GM20431 (cell line): ENCODE results near the gene SSBP1.
"Not testable (repeated sequence)": the region's sequence is repeated elsewhere in the genome, so short reads cannot be mapped to it uniquely, and the experiment has no call there.

Experiments used
- in situ Hi-C: fragments of 300-500 bp; cut with MseI, MboI; formaldehyde crosslinking; loops from one replicate; pipeline ENCODE4 v1.15.0; 2020; ENCODE audit warnings: low sequenced_read_pairs; ENCODE audit not compliant: unreplicated experiment

Gene SSBP1

DNA sequence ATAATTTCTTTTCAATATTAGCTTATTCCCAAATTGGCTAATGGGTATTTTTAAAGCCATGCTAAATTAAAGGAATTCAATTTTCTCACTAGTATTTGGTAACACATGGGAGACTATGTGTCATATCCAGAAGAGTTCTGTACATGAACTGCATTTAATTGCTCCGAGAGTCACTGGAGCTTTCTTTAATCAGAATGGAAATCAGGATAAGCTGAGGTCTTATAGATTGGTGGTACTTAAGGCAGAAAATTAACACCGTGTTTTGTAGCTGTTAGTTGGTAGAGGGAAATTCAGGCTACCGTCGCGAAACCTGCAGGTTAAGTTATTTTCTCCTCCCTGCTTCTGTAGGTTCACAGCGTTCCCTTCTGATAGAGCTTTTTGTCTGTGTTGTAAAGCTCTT, 29.8 kb upstream of the SSBP1 start, which contains the start of gene WEE2:
WEE2 (plus strand) TSS at position 3 of the 400 bp plus-strand sequence. CDS start 406 bp downstream, outside the sequence.
- in situ Hi-C loops, result no loop called here

DNA sequence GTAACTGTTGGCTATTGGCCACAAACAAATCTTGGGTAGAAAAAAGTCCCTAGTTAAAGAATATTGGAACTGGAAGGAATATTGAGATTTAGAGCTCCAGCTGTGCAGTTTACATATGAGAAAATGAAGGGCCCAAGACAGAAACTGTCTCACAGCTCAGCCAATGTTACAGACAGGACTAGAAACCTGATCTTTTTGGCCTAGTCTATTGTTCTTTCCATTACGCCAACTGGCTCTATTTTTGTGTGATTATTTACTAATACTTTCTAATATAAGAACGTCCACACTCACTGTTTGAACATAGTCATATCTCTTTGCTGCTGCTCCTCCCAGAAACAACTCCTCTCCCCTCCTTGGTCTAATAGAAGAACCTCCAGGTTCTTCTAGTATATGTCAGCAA, 28.8 kb upstream of the SSBP1 start:
- in situ Hi-C loops, result no loop called here

DNA sequence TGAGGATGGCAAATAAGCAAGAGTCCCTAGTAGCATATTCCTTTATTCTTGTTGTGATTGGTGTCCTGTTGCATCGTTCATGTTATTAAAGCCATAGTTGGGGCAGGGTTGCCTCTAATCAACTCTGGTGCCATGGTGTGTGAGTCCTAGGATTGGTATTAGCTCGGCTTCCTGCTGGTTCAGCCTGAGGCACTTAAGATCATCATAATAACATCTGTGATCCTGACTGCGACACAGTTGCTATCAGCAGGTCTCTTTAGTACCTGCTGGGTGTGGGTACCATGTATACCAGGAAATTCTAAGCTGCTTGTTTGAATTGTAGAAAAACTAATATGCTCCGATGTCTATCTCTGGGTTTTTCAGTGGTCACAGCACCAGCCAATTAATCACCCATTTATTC, 28.4 kb upstream of the SSBP1 start:
- in situ Hi-C loops, result no loop called here

DNA sequence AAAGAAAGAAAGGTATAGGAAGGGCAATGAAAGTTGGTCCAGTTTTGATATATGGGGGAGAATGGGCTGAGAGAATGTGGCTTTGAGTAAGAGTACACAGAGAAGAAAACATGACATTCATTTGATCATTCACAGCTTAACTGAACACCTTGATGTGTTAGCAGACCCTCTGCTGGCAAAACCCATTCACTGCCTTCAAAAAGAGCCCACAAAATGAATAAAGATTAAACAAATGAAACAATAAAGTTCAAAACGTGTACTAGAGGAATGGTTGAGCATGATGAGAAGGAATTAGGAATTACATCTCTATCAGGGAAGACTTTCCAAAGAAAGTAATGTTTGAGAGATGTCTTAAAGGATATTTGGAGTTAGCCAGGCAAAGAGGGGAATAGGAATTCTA, 27.9 kb upstream of the SSBP1 start:
- in situ Hi-C loops, result no loop called here

DNA sequence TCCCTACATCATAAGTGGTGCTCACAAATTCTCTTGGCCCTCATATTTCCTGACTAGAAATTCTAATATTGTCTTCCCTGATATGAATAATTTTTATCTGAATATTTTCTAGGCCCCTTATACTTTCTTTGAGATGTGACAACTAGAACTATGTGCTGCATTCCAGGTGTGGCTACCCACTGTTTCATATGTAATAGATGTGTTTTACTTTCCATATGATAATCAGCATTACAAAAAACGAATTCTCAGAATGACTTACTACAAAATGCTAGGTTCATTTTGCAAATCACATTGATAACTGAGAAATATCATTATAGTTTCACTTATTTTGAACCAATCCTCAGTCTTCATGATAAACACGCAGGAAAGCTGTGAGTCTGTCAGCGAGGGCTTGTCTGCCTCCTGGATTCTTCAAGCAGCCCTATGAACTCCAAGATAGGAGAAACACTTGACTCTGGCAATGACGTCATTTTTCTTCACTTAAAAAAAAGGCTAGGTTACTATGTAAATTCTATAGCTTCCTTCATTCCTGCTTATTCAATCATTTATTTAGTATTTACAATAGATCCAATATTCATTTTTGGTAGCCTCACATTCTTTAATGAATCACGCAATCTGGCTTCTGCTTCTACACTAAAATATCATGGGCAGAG, 25.4 kb upstream of the SSBP1 start:
- in situ Hi-C loops, result no loop called here

DNA sequence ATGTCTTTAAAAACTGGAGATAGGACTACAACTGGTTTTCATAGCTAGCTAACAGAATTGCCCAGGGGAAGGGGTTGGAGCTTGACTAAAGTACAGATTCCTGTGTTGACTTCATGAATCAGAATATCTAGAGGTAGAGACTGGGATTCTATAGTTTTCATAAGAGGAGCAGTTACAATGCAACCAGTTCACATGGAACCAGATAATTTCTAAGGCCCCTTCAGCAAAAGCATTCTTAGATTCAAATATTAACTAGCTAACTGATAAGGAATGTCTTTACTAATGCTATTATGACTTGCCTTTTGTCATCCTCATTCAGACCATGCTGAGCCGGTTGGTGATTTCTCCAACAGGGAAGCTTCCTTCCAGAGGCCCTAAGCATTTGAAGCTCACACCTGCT, 24.3 kb upstream of the SSBP1 start:
- in situ Hi-C loops, result no loop called here

DNA sequence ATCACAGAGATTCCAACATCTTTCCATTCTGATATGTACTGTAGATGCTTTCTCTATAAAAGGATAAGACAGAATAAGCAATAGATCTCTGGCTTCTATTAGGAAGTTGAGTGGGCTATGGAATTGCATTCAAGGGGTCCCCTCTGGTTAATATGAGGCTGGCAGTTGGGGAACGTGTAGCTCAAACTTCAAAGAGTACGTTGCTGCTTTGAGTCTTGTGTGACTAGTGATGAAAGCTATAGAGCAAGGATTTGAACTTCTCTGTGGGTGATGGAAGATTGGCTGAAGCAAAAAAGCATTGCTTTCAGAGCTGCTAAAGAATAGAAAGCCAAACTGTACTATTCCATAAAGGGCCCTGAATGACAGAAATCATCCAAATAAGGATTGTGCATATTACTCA, 23.6 kb upstream of the SSBP1 start:
- in situ Hi-C loops, result no loop called here

DNA sequence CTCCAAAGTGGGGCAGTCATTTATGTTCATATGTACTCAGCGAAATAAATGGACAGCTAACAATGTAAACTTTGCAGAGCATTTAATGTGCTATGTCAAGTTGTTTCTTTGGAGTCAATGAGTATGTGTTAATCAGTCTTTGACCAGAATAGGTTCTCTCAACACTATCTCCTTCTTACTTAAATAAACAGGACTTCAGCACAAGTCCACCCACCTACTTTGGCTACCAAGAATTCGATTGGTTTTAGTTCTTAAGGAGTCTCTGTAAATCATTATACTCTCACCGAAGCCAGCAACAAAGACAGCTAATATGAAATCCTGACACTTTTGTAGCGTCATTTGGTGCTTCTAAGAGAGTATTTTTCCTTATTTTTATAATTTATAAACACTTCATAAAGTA, 23.1 kb upstream of the SSBP1 start:
- in situ Hi-C loops, result no loop called here

DNA sequence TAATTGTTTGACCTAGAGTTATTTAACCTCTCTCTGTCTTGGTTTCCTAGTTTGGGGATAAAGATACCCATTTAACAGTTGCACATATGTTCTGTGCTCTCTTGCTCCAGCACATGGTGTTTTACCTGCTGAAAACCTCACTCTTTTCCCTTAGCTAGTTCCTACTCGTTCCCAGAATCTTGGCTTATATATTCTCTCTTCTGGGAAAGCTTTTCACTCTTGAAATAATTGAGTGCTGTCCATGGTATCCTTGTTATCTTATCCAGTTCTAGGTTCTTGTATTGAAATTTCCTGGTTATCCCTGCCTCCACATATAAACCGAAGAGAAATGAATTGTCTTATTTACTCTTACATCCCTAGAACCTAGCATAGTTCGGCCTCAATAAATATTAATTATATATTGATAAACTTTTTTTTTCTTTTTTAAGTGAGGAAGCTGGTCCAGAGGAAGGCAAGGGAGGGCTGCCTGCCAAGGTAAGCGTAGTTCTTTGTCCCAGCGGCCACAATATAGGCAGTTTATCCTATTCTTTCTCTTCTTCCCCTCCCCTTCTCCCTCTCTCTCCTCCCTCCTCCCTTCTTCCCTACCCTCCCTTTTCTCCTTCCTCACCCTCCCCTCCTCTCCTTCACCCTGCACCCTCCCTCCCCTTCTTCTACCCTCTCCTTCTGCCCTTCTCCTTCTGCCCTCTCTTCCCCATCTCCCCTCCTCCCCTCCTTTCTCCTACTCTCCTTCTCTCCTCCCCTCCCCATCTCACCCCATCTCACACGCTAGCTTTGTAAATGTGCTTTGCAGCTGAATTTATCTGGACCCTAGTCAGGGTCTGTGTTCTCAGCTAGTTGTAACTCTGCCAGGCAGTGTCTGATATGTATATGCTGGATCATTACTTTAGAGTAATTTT, 22.1 kb upstream of the SSBP1 start:
- in situ Hi-C loops, result no loop called here

DNA sequence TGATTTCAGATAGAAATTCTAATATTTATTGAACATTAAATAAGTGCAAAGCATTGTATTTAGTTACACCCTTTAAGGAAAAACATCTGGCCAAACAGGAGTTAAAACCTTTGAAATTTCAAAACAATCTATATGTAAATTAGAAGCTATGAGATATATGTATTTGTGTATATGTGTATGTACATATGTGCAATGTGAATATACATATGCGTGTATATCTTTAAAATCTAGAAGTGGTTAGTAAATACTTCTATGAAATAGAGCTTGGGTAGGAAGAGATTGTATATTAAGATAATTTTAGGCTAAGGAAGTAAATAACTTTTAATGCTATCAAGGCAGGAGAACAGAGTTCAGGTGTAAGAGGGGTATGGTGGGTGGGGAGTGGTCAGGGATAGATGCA, 20.7 kb upstream of the SSBP1 start:
- in situ Hi-C loops, result no loop called here

DNA sequence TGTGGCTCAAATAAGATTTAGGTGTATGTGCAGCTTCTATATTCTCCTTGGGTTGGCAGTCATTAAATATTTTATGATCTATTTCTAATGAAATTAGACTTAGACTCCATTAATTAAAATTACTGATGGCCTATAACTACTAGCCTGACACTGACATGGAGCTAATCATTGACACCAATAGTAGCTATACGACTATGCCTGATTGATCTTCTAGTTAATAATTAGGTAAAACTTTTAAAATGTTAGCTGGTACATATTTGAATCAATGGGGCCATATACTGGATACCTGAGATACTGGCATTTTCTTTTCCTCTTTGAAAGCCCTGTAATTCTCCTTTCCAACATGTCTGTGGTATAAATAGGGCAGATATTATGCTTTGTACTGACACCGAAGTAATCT, 15.6 kb upstream of the SSBP1 start:
- in situ Hi-C loops, result no loop called here

DNA sequence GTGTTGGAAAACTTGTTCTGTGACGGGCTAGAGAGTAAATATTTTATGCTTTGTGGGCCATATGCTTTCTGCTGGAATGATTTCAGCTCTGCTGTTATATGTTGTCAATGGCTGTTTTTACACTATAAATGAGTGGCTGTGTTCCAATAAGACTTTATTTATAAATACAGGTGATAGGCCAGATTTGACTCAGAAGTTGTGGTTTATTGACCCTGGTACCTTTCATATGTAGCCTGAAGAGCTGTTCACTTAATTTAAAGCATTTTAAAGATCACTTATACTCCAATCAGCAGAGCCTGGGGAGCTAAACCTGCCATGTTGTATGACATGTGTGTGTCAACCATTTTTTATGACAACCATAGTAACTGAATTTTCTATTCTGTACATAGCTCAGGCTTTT, 9.1 kb upstream of the SSBP1 start:
- in situ Hi-C loops, result no loop called here

DNA sequence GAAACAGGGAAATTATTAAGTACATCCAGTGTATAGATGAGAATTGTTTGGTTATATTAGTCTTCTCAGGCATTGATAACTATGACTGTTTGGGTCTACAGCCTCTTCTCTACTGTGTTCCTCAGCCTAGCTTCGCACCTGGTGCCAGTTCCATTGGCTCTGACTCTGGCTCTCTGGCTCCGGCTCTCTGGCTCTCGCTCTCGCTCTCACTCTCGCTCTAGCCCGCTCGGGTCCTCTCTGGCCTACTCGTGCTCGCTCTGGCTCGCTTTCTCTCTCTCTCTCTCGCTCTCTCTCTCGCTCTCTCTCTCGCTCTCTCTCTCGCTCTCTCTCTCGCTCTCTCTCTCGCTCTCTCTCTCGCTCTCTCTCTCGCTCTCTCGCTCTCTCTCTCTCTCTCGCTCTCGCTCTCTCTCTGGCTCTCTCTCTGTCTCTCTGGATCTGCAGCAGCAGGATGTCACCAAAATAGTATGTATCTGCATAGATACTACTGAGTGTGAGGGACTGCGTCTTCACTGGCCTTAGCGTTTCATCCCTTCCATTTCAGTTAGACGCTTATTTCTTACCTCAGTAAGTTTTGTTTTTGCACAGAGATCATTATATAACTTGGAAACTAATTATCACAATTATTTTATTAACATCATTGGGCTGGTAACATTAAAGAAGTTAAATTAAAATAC, 6.5 kb upstream of the SSBP1 start:
- in situ Hi-C loops, result no loop called here

DNA sequence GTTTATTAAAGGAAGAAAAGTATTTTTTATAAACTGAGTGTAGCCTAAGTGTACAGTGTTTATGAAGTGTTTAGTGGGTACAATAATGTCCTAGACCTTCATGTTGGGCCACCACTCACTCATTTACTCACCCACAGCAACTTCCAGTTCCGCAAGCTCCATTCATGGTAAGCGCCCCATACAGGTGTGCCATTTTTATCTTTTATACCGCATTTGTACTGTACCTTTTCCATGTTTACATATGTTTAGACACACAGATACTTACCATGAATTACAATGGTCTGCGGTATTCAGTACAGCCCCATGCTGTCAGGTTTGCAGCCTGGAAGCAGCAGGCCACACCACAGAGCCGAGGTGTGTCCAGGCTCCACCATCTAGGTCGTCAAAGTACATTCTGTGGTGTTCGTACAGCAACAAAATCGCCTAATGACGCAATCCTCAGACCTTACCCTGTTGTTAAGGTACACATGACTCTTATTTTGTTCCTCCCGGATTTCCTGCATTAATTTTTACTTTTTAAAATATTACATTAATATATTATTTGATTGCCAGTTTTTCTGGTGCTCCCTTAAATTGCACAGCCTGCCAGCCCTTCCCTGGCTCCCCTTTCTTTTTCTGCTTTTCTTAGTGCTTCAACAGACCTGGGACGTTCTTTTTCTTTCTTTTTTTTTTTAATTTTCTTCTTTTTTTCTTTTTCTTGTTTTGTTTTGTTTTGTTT, 881 bp upstream of the SSBP1 start:
- in situ Hi-C loops, result no loop called here

DNA sequence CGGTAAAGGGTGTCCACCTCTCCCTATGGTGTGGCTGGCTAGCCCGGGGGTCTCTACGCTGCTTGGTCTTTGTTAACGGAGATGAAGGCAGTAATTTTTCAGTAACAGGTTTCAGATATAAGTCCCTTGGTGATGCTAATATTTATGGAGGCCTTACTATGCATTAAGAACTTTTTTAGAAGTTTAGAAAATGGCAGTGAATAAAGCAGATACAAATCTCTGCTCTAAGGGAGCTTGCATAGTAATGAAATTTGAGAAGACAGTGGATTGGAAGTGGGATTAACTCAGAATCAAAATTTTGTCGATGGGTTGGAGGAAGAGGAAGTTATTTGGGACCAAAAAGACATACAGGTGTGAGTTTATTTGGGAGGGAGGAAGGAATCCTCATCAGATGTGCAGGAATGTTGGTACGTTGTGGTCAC, 445 bp downstream of the SSBP1 start:
- in situ Hi-C loops, result no loop called here

DNA sequence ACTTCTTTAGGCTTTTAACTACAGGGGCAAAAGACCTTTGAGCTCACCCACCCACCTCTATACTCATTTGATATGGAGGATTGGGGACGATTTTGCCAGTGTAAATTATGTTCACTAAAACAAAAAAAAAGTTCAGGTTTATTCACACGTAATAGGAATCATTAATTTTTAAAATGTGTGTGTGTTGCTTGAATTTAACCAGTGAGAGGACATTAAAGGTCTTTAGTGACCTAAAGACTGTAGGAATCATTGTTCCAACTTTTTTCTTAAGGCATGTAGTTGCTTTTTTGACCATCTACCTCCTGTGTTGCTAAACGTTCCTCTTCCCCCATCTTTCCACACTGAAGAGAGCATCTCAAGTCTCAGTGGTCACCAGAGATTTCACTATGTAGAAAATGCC, 1.1 kb downstream of the SSBP1 start:
- in situ Hi-C loops, result no loop called here

DNA sequence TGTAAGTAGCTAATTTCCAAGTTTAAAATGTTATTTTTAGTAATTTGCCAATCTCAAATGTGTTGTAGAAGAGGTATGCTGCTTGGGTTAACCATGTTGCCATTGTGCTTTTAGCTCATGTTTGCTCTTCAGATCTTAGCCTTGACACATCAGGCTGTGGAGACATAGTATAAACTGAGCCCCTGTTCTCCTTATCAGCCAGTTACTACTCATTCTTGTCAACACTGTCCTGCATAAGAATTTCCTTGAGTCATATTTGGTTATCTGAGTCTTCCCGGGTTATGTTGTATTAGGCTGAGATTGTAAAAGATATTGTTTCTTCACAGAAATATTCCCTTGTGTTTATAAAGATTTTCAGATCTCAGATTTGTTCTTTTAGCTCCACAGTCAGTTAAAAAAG, 4.1 kb downstream of the SSBP1 start:
- in situ Hi-C loops, result no loop called here

DNA sequence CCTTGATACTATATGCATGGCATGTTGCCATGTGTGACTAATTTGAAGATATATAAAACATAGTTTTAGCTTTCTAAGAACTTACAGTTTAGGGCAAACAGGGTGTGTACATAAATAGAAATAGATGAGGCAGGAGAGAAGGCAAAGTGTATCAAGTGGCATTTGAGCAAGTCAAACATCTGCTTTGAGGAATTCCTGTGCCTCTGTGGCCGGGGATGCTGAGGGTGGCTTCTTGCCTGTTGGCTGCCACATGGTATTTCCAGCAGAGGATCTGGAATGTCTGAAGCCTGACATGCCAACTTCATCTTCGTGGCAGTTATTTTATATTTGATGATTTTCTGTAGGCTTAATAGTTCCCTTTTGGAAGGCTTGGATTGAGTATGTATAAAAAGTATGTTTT, 6.0 kb downstream of the SSBP1 start:
- in situ Hi-C loops, result no loop called here

DNA sequence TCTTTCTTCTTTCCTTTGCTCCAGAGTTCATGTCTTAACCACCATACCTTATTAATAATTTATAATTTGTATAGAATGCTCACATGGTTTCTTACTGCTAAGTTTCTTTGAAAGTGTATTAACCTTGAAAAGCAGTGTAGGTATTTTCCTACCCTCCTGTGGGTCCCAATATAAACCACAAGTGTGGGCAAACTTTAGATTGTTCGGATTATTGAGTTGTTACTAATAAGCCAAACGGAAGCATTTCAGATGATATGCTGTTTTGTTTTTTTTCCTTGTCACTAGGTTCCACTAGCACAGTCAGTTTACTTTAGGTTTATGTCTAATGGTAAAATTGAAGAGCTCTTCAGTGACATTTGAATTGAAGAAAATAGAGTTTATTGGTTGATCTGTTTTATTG, 10.2 kb downstream of the SSBP1 start:
- in situ Hi-C loops, result no loop called here

DNA sequence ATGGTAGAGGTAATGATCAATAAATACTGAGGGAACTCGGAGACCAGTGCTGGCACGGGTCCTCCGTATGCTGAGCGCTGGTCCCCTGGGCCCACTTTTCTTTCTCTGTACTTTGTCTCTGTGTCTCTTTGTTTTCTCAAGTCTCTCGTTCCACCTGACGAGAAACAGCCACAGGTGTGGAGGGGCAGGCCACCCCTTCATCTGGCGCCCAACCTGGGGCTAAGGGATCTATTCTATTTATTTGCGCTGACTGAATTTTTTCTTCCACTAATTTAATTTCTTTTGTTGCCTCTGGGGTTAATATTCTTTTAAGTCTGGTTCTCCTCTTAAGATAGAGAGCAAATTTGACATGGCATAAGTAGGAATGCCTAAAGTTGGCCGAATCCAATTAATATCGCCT, 13.7 kb downstream of the SSBP1 start:
- in situ Hi-C loops, result not testable (repeated sequence)
